Stimulated activated CD4-positive, alpha-beta T cell treated with anti-CD3 and anti-CD28 coated beads, Interleukin-12 subunit alpha, Interleukin-12 subunit beta, amount 100 ng/mL, for 4 hours (primary cell): ENCODE measurements around the gene UBE2J1.
A peak's percentile ranks its signal among the peaks of the same experiment; 100 is the strongest.

Experiments
- DNase-seq: peaks from one replicate; pipeline ENCODE4 v3.0.0-alpha.2; 2020

Gene UBE2J1

GRCh38 chr6:89286516-89286915 lies 66.0 kb downstream of the UBE2J1 start:
- DNase-seq = no peak

- DNase-seq = no peak
These were observed 67.4 kb downstream of the UBE2J1 start for GRCh38 chr6:89284963-89285735.

GRCh38 chr6:89284081-89284480 lies 68.4 kb downstream of the UBE2J1 start:
- no peak for DNase-seq

GRCh38 chr6:89282749-89283148 lies 69.8 kb downstream of the UBE2J1 start:
- DNase-seq = no peak

- peak; percentile 13 for DNase-seq
These were observed 70.7 kb downstream of the UBE2J1 start for GRCh38 chr6:89281779-89282246.

- no peak for DNase-seq
These were observed 73.6 kb downstream of the UBE2J1 start for GRCh38 chr6:89278956-89279355.
